D721Med (cell line): ENCODE measurements around the gene KCNN3.
"Not testable (repeated sequence)": the region's sequence is repeated elsewhere in the genome, so short reads cannot be mapped to it uniquely, and the experiment has no call there.

ENCODE experiments used
- DNase-seq: peaks from one replicate; pipeline ENCODE4 v3.0.0; 2011; ENCODE audit warnings: low spot score; ENCODE audit not compliant: insufficient read length
- FAIRE-seq: peaks from 2 replicates; lab custom pipeline; 2011; peaks lifted over from hg19 to GRCh38; lab: Jason Lieb, UNC
- TF ChIP-seq, protein P1 (sequence below): IDR thresholded peaks from 2 replicates; pipeline ENCODE4 v1.5.1; 2012; ENCODE audit warnings: mild to moderate bottlenecking, control low read depth; ENCODE audit not compliant: insufficient read depth; ENCODE audit errors: missing control alignments

The KCNN3 gene

GRCh38 chr1:154870115-154870571 lies at the start of gene KCNN3:
KCNN3 (minus strand) TSS chr1:154870281; CDS start chr1:154869964, 317 bp downstream.
- no peak for FAIRE-seq
- TF ChIP-seq, protein P1, sequence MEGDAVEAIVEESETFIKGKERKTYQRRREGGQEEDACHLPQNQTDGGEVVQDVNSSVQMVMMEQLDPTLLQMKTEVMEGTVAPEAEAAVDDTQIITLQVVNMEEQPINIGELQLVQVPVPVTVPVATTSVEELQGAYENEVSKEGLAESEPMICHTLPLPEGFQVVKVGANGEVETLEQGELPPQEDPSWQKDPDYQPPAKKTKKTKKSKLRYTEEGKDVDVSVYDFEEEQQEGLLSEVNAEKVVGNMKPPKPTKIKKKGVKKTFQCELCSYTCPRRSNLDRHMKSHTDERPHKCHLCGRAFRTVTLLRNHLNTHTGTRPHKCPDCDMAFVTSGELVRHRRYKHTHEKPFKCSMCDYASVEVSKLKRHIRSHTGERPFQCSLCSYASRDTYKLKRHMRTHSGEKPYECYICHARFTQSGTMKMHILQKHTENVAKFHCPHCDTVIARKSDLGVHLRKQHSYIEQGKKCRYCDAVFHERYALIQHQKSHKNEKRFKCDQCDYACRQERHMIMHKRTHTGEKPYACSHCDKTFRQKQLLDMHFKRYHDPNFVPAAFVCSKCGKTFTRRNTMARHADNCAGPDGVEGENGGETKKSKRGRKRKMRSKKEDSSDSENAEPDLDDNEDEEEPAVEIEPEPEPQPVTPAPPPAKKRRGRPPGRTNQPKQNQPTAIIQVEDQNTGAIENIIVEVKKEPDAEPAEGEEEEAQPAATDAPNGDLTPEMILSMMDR = no peak
- peak; percentile 80 for DNase-seq

- TF ChIP-seq, protein P1 = no peak
- no peak for DNase-seq
- no peak for FAIRE-seq
These were observed 43.2 kb upstream of the KCNN3 start for GRCh38 chr1:154913273-154913672.

- TF ChIP-seq, protein P1 = no peak
- DNase-seq (no peak), FAIRE-seq (no peak)
These were observed 42.7 kb upstream of the KCNN3 start for GRCh38 chr1:154912755-154913154.

- FAIRE-seq (no peak), DNase-seq (no peak)
- TF ChIP-seq, protein P1 = no peak
These were observed 41.8 kb upstream of the KCNN3 start for GRCh38 chr1:154911691-154912550.

GRCh38 chr1:154910851-154911250 lies 40.8 kb upstream of the KCNN3 start:
- no peak for DNase-seq
- TF ChIP-seq, protein P1 = no peak
- FAIRE-seq = no peak

- DNase-seq (no peak), FAIRE-seq (no peak)
- TF ChIP-seq, protein P1 = no peak
These were observed 38.9 kb upstream of the KCNN3 start for GRCh38 chr1:154908937-154909336.

DNA sequence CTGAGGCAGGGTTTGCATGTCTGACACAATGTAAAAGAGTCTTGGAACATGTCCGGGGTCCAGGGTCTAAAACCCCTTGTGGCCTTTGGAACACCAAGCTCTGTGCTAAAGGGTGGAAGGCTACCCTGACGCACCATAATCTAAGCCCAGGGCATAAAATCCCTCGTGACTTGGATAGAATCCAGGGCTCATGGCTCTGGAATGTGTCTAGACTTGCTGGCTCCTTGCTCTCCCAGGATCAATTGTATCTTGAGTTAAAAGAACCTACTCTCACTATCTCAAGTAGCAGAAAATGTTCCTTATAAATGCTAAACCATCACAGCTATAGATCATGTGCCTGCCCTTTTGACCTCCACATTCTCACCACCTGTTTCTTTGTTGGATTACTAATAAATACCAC lies 38.0 kb upstream of the KCNN3 start:
- not testable (repeated sequence) for FAIRE-seq, DNase-seq
